GM18511 (cell line): ENCODE data around the gene AGPAT1.

Experiments used
- ATAC-seq: cut with Tn5 transposase; IDR thresholded peaks from one replicate; pipeline ENCODE4 v1.9.1; 2021; ENCODE audit warnings: mild to moderate bottlenecking, moderate library complexity; ENCODE audit not compliant: unreplicated experiment

Gene AGPAT1

GRCh38 chr6:32173051-32173727, 2.7 kb downstream of the AGPAT1 start:
- no peak for ATAC-seq

- no peak for ATAC-seq
Measured at GRCh38 chr6:32171234-32171633, 4.7 kb downstream of the AGPAT1 start.

- ATAC-seq = no peak
Measured at GRCh38 chr6:32170294-32170693, 5.6 kb downstream of the AGPAT1 start.

DNA sequence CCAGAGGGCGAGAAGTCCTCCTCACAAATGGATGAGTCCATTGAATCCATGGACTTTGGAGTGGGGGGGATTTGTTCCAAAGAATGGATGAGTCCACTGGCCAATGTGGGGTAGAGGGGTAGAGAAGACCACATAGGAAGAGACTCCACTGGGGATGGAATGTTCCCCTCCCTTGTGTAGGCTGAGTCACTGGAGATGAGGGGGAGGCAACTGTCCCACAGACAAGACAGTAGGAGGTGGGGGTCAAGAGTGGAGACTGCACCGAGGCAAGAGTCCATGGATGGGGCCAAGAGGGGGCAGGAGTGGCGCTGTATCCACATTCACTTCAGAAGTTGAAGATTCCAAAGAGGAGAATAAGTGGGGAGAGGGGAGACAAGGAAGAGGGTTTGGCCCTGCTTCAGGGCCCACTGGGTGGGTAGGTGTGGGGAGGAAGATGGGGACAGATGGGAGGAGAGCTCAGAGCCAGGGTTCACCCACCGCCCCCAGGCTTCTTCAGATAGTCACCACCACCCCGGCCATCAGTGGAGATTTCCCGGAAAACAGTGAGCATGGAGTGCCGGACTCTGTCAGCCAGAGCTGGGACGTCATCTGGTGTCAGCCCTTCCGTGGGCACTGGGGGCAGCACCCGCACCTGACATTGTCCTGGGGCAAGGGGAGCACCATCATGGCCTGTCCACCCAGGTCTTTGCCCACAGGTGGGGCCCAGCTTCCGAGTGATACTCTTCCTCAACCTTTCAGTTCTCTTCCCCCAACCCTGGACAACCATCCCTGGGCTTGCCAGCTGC, 6.9 kb downstream of the AGPAT1 start:
- ATAC-seq = no peak

GRCh38 chr6:32168350-32168749, 7.5 kb downstream of the AGPAT1 start:
- no peak for ATAC-seq

DNA sequence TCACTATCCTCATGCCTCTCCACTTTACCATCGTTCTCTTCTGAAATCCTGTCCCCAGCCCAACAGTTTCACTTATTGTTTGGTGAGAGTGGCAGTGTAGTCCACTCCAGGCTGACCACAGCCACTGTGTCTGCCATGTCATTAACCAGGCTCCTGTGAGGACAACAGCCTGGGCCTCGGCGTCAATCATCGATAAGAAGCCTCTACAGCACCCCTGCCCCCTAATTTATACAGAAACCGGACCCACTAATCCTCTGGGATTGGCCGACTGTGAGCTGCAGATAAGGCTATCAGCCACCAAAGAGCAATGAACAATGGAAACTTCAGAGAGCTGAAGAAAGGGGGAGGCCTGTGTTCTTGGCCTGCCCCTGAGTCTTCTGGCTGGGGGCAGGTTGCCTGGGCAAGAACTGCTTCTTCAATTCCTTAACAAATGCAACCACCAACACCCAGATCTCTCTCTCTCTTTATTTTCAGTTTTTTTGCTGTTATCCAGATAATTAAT, 8.1 kb downstream of the AGPAT1 start:
- ATAC-seq = no peak

- no peak for ATAC-seq
Measured at GRCh38 chr6:32167154-32167760, 8.6 kb downstream of the AGPAT1 start.

GRCh38 chr6:32166411-32167061, 9.3 kb downstream of the AGPAT1 start:
- no peak for ATAC-seq

DNA sequence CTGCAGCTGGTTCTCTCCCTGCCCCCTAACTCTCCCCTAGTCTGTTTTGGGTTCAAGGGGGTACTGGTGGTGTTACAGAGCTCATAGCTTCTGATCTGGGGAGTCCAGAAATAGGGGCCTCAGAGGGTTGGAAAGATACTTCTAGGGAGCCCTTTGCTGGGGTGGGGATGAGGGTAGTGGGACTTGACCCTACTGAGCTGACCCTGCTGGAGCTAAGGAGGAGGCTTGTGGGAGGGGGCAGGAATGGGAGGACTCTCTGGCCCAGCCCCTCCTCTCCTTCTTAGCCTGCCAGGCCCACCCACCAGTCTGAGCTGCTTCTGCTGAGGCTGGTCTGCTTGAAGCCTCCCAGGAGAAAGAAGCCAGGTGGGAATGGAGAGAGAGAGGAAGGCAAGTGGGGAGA, 11.6 kb downstream of the AGPAT1 start, which contains the start of gene EGFL8:
TSS of gene EGFL8 (plus strand) at position 301 of the 400 bp plus-strand sequence. CDS start 1,571 bp downstream, outside the sequence.
- no peak for ATAC-seq

DNA sequence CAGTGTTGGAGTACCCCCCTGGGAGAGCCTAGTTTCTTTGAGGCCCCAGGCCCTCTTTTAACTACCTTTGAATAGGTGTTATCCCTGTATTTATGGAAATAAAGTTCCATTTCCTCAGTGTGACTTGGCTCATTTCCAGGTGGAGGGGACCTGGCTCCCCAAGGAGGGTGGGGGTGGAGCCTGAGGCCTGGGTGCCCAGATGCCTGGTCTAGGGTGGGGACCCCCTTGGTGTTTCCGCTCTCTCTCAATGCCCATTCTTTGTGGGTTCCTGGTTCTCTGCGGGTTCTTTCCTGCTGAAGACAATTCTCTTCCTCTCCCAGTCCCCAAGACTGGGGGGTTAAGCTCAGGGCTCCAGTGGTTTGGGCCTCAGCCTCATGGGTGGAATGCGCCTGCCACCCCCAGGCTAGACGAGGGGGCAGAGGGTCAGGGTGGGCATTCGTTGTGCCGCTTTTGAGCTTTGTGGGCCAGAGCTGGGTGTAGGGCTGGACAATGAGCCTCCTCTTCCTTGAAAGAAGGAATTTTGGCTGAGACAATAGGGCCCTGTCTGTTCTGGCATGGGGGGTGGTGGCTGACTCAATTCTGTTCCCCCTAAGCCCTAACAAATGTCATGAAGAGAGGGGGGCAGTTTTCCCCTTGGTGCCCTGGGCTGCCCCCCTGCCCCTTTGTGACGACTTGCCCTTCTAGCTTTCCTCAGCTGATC, 12.2 kb downstream of the AGPAT1 start:
- no peak for ATAC-seq

- ATAC-seq = no peak
Measured at GRCh38 chr6:32158052-32158451, 17.8 kb downstream of the AGPAT1 start.

DNA sequence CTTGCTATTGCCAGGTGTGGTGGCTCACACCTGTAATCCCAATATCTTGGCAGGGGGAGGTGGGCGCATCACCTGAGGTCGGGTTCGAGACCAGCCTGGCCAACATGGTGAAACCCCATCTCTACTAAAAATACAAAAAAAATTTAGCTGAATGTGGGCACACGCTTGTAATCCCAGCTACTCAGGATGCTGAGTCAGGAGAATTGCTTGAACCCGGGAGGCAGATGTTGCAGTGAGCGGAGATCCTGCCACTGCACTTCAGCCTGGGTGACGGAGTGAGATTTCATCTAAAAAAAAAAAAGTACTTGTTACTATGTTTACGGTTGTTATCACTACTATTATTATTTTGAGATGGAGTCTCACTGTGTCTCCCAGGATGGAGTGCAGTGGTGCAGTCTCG, 19.0 kb downstream of the AGPAT1 start:
- ATAC-seq = no peak

DNA sequence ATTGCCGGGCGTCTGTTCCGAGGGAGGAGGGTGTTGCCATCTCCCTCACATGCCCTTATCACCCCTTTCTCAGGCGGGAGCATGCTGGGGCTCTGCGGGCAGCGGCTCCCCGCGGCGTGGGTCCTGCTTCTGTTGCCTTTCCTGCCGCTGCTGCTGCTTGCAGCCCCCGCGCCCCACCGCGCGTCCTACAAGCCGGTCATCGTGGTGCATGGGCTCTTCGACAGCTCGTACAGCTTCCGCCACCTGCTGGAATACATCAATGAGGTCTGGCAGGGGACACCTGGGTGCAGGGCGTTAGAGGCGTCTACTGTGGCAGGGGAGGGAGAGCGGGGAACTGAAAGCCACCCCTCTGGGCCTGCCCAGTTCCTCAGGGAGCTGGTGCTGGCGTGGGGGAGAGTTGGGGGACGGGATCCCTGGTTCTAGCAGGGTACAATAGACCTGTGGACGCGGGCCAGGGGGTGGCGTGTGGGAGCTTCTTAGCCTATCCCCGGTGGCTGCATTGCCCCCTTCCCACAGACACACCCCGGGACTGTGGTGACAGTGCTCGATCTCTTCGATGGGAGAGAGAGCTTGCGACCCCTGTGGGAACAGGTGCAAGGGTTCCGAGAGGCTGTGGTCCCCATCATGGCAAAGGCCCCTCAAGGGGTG, 21.2 kb downstream of the AGPAT1 start:
- no peak for ATAC-seq

DNA sequence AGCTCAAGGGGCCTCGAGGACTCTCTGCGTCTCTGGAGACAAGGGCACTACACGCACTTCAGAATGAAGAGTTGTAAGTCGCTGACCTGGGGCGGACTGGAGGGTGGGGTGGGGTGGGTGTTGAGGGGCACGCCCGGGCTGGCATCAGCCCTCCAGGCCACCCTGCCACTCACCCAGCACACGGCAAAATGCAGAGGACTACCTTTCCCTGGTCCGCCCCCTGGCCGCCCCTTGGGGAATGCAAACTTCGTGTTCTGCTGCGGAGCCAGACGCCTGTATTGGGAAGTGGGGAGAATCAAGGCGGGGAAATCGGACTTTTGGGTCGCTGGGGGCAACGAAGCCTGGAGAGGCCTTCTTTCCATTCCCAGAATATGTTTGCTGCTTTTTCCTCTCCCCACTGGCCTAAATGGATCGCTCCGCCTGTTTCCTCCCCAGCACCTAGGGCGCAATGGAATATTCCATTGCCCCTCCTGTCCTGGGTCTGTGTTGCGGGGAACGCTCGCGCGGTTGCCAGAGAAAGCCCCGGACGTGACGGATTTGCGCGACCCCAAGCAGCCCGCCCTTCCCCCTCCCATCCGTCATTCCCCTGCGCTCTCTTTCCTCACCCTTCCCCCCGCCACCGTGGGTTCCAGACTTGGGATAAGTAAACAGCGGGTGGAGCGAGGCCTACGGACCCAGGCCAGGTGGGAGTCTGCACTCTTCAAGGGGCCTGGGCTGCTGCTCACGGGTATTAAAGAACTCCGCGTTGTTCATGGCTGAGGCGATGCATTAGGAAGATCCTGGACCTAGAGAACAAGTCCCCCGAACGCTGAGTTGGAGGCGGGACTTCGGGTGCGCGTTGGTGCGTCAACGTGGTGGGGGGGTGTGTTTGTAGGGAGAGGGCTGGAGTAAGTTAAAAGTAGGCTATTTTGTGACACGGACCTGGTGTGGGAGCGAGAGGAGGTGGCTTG, 22.0 kb downstream of the AGPAT1 start, which contains the start of gene PPT2:
TSS of gene PPT2 (plus strand) at position 578 of the 950 bp plus-strand sequence. CDS start 454 bp downstream, outside the sequence.
- no peak for ATAC-seq

DNA sequence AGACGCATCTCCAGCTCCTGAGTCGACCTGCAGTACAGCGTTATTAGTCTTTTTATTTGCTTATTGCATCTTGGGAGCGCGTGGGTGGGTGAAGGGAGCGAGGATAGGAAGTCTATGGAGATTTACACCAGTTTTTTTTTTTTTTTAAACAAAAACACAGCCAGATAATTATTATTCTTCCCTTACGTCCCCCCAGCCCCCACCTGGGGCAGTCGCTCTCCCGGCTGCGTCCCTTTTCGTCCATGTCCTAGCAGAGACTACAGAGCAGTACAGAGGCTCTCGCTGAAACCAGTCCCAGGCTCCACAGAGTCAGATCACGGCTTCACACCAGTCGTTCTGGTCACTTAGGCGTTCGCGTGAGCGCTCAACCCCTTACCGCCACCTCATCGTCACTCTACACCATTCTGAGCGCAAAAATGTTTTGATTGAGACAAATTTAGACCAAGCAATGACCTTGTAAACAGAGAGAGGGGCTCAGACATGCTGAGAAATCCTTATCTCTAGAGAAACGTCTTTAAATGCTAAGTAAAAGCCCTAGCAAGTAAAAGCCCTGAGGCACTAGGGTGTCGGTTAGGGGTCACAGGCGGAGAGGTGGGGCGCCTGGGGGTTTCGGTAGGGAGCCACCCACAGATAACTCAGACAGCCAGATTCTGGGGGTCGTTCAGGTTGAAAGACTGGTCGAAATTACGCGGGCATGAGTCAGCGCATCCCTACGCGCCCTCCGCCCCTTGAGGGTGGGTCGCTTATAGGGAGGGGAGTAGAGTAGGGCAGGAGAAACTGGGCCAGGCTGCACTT, 22.9 kb downstream of the AGPAT1 start:
- no peak for ATAC-seq

DNA sequence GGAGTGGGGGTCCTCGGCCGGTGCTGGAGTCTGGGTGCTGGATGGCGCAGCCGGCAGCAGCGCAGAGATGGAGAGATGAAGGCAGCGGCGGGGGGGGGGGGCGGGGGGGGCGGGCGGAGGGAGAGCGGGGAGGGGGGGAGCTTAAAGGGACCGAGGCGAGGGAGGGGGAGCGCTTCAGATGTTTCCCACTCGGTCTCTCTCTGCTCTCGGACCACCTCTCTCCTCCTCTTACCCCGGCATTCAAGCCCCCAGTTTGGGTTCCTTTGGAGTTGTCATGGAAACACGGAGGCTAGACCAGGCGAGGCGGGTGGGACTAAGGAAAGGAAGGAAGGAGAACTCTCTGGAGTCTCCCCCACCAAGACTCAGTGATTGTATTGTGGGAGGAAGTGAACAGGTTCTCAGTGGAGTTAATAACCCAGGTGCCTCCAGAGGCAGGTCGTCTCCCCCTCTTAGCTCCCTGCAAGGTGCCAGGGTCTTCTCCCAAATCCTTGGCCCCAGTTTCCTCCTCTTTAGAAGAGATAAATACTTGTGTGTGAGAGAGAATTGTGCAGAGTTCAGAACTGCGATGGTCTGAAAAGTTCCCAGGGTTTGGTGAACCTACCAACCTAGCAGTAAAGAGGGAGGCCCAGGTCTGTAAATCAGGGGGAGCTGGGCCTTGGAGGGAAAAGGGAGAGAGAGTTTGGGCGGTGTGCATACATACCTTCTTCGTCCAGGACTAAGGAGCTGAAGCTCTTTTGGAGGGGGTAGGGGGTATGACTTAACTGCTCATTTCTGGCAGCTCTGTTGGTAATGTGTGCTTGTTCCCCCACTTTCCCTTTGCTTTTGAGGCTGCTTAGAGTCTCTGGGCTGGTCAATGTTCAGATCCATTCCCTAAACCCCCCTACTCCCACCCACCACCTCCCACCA, 23.8 kb downstream of the AGPAT1 start, which contains the start of gene PRRT1:
TSS of gene PRRT1 (minus strand) at position 77 of the 906 bp plus-strand sequence. CDS start 112 bp downstream, outside the sequence.
- no peak for ATAC-seq
